ENCODE results near the gene EPB41L4B. TPM values are rescaled to one million over a fixed set of nuclear protein-coding genes. Genes with fewer than 3 reads are reported as not detected.
A peak's percentile ranks its signal among the peaks of the same experiment; 100 is the strongest.
"Not testable (repeated sequence)": the region's sequence is repeated elsewhere in the genome, so short reads cannot be mapped to it uniquely, and the experiment has no call there.

Gene EPB41L4B
- total RNA-seq, 1 experiment from 2014 or later: 12.9 TPM

- peak; percentile 85 for DNase-seq (ENCODE audit: low read depth)
Observed at GRCh38 chr9:109244179-109245132, 76.4 kb downstream of the EPB41L4B start.

DNA sequence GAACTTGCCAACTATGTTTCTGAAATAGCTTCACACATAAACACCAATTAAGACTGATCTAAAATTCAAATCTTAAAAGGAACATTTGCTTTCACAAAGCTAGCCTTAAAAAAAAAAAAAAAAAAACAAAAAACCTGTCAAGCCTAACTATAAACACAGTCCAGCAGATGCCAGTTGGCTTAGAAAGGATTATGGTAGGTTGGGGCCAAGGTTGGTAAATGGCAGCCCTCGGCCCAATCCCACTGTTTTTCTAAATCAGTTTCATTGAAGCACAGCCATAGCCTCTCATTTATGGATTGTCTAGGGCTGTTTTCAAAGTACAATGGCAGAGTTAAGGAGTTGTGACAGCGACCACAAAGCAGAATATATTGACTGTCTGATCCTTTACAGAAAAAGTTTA is 78.1 kb downstream of the EPB41L4B start:
- no peak for DNase-seq (ENCODE audit: low read depth)

DNA sequence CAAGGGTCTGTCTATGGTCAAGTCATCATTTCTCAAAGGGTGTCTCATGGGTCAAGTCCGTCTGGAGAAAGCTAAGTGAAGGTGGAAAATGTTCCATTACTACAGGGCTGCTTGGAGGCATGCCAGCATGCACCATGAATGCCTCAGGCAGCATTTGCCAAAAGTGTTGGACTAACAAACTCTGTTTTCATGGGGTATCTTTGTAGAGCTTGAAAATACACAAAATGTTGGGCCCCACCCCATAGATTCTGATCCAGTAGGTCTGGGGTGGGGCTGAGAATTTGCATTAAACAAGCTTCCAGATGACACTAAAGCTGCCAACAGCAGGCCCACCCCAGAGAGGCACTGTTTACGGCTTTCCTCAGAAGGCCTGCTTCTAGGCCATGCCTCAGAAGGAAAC is 78.8 kb downstream of the EPB41L4B start:
- no peak for DNase-seq (ENCODE audit: low read depth)

DNA sequence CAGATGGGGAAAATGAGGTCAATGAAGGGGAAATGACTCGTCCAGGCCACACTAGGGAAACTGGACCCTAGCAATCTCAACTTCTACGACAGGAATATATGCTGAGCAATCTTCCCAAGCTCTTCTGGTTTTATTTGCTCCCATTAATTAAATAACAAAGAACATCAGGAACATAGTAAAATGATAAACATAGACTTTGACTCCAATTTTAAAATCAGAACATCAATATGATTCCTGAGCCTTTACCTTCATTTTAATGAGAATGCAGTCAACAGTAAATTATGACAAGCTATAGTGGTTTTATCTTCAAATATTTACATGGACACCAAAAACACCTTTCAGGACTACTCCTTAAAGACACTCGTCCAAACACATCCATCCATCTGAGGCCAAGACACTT is 79.7 kb downstream of the EPB41L4B start:
- no peak for DNase-seq (ENCODE audit: low read depth)

- DNase-seq (ENCODE audit: low read depth): no peak
Observed at GRCh38 chr9:109239240-109239639, 81.6 kb downstream of the EPB41L4B start.

DNA sequence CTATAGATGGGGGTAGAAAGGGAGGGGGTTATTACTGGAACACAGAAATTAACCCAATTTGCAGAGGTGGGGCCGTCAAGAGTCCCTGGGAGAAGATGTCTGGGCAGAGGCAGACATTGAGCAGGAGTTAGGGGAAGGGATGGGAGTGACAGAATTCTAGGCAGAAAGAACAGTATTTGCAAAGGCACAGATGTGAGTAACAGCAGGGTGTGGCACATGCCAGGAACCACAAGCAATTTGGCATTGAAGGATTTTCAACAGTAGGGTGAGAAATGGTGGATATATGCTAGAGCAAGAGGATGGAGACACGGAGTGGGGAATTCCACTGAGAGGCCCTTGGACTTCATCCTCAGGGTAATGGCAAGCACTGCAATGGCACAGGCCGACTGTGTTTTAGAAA is 82.2 kb downstream of the EPB41L4B start:
- DNase-seq (ENCODE audit: low read depth): peak; percentile 67

GRCh38 chr9:109238125-109238524 is 82.7 kb downstream of the EPB41L4B start:
- no peak for DNase-seq (ENCODE audit: low read depth)

DNA sequence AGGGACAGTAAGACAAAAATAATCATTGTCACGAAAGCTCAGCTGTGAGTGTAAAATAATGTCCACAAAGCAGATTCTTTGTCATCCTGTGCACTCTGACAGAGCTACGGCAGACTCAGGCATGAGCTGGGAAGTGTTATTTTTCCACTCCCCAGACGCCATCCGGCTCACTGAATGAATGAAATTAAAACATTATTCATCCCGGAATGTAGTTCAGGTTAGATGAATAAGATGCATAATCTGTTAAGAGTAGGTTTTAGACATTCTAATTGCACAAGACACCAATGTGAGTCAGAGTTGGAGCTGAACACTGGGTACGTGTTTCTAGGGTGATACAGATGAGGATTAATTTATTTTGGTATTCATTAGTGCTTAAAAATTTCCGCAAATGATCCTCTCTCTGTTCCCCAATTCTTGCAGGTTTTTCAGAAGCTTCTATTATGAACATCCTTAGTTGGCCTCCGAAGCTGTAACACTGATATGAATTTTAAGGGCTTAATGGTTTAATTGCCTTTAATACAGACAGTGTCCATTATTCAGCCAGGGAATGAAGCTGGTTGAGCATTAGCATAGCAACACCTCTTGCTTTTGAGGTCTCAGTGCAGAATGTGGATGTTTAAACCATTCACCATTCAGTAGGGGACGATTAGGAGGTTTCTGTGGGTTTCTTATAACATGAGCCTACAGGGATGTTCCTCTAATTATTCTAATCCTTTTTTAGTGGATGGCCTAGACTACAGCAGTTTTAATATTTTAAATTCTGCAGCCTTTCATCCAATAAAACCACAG is 88.2 kb downstream of the EPB41L4B start:
- DNase-seq (ENCODE audit: low read depth): peak; percentile 74

GRCh38 chr9:109231593-109231992 is 89.3 kb downstream of the EPB41L4B start:
- DNase-seq (ENCODE audit: low read depth): no peak

DNA sequence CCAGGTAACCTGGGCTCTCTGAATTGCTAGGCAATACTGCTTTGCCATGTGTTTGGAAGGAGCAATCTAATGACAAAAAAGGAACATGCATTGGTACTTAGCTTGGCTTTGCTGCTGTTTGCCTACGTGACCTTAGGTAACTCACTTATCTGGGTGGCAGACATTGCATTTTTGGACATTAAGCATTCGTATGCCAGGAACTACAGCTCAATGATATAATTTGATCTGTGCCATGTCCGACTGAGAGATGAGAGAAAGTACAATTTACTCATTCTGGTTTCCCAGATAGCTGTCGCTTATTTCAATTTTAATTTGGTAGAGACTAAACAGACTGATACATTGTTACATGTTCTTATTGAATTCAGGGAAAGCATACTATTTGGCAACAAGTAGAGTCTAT is 90.6 kb downstream of the EPB41L4B start:
- DNase-seq (ENCODE audit: low read depth): no peak

- no peak for DNase-seq (ENCODE audit: low read depth)
Observed at GRCh38 chr9:109229682-109230081, 91.2 kb downstream of the EPB41L4B start.

GRCh38 chr9:109228093-109228642 is 92.7 kb downstream of the EPB41L4B start:
- DNase-seq (ENCODE audit: low read depth): no peak

GRCh38 chr9:109225629-109226028 is 95.2 kb downstream of the EPB41L4B start:
- no peak for DNase-seq (ENCODE audit: low read depth)

DNA sequence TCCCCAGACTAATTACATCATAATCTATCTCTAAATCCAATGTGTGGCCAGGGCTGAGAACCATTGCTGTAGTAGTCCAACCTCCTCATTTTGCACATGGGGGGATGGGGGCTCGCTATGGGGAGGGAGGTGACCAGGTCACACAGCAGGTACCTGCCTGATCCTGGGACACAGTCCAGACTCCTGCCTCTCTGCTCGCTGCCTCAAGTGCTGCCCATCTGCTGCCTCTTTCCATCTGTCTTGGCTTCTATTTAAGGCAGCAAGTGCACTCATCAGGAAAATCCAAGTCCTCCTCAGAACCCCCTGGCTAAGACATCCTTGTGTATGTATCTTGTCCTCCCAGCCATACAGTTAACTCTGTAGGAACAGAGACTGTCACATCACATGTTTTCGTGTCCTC is 96.1 kb downstream of the EPB41L4B start:
- no peak for DNase-seq (ENCODE audit: low read depth)

DNA sequence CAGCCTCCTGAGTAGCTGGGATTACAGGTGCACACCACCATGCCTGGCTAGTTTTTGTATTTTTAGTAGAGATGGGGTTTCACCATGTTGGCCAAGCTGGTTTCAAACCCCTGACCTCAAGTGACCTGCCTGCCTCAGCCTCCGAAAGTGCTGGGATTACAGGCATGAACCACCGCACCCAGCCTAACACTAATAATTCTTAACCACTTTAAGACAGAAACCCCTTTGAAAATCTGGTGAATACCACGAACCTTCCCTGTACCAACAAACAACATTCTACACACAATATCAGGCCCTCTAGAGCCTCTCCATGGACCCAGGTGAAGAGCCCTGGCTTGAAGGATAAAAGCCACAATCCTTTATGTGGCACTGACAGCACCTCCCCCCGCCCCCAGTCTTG is 102.6 kb downstream of the EPB41L4B start:
- not testable (repeated sequence) for DNase-seq (ENCODE audit: low read depth)

- no peak for DNase-seq (ENCODE audit: low read depth)
Observed at GRCh38 chr9:109214414-109214813, 106.4 kb downstream of the EPB41L4B start.

- DNase-seq (ENCODE audit: low read depth): no peak
Observed at GRCh38 chr9:109213285-109214121, 107.4 kb downstream of the EPB41L4B start.

DNA sequence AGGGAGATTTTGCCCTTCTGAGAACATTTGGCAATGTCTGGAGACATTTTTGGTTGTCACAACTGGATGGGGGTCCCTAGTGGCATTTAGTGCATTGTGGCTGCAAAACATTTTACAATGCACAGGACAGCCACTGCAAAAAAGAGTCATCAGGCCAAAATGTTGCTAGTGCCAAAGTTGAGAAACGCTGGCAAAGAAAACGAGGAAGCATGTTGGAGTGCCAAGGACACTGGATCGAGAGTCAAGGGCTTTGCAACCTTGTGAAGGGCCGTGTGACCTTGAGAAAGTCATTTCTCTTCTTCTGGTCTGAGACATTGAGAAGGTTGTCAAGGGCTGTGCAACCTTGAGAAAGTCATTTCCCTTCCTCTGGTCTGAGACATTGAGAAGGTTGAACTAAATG is 108.1 kb downstream of the EPB41L4B start:
- no peak for DNase-seq (ENCODE audit: low read depth)

GRCh38 chr9:109206670-109207069 is 114.2 kb downstream of the EPB41L4B start:
- DNase-seq (ENCODE audit: low read depth): peak; percentile 15

DNA sequence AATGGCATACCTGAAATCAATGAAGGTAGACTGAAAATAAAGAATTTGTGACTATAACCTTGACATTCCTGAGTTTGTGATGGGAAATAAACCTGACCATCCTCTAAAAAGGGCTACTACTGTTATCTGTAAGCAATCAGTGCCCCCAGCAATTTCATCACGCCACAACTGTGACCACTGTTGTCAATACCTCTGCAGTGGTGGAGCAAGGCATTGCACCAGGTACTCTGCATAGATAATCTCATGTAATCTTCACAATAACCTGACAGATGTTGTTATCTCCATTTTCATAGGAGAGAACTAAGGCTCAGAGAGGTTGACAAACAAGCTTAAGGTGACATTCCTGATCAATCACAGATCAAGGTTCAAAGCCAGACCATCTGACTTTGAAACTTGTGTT is 115.3 kb downstream of the EPB41L4B start:
- no peak for DNase-seq (ENCODE audit: low read depth)

- no peak for DNase-seq (ENCODE audit: low read depth)
Observed at GRCh38 chr9:109203761-109204360, 117.0 kb downstream of the EPB41L4B start.

Measured in Daoy (cell line).